ENCODE results near the gene ARRDC5. TPM values are rescaled to one million over a fixed set of nuclear protein-coding genes. Genes with fewer than 3 reads are reported as not detected.
A peak's percentile ranks its signal among the peaks of the same experiment; 100 is the strongest.

The ARRDC5 gene
- total RNA-seq, 1 donor: 0.36 TPM

DNA sequence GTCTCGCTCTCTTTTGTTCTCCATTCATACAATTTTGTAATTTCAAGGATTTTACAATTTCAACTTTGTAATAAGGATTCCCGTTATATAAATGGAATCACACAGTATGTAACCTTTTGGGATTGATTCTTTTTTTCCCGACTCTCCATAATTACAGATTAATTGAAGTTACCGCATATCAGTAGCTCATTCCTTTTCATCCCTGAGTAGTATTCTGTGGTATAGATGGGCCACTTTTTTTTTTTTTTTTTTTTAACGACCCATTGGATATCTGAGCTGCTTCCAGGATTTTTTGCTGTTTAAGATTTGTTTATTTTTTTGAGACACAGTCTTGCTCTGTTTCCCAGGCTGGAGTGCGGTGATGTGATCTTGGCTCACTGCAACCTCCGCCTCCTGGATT is 34.4 kb upstream of the ARRDC5 start:
- peak; percentile 15 for DNase-seq (ENCODE audit: insufficient read length, low spot score, missing footprints)
- TF ChIP-seq, protein P1, sequence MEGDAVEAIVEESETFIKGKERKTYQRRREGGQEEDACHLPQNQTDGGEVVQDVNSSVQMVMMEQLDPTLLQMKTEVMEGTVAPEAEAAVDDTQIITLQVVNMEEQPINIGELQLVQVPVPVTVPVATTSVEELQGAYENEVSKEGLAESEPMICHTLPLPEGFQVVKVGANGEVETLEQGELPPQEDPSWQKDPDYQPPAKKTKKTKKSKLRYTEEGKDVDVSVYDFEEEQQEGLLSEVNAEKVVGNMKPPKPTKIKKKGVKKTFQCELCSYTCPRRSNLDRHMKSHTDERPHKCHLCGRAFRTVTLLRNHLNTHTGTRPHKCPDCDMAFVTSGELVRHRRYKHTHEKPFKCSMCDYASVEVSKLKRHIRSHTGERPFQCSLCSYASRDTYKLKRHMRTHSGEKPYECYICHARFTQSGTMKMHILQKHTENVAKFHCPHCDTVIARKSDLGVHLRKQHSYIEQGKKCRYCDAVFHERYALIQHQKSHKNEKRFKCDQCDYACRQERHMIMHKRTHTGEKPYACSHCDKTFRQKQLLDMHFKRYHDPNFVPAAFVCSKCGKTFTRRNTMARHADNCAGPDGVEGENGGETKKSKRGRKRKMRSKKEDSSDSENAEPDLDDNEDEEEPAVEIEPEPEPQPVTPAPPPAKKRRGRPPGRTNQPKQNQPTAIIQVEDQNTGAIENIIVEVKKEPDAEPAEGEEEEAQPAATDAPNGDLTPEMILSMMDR (IDR thresholded peaks at IDR 0.05; ENCODE audit: extremely low read depth, low read depth, low read length): no peak
- Histone ChIP-seq H2AFZ (ENCODE audit: low read length) (no peak overlapping the region), H3K36me3 (ENCODE audit: insufficient read depth, low read length) (peaks cover 27% of the 10 kb centered on the region), H3K27me3 (ENCODE audit: insufficient read depth, low read length) (no peaks in the 10 kb centered on the region), H4K20me1 (ENCODE audit: insufficient read depth, low read length) (peaks cover 5% of the 10 kb centered on the region), H3K79me2 (ENCODE audit: insufficient read depth, low read length) (peaks cover 42% of the 10 kb centered on the region), H3K9me3 (ENCODE audit: low read depth, low read length) (no peaks in the 10 kb centered on the region), H3K4me1 (ENCODE audit: insufficient read depth, low read length) (no peaks in the 10 kb centered on the region), H3K4me3 (ENCODE audit: insufficient read depth, low read length) (no peak overlapping the region), H3K4me2 (ENCODE audit: insufficient read depth, low read length) (no peak overlapping the region), H3K27ac (ENCODE audit: low read depth, low read length) (no peak overlapping the region)

DNA sequence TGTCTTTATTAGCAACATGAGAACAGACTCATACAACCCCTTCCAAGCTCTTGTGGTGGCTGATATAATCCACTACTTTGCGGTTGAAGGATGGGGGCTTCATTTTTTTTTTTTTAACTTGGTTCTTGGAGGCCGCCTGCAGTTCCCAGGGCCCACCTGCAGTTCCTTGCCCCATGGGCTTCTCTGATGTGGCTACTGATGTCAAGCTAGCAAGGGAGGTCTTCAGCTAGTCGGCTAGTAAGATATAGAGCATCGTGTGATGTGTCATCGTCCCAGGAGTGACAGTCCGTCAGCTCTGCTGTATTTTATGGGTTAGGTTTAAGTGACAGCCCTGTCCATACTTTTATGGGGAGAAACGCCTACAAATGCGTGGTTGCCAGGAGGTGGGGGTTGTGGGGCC is 32.7 kb upstream of the ARRDC5 start:
- Histone ChIP-seq H3K9me3 (ENCODE audit: low read depth, low read length) (no peaks in the 10 kb centered on the region), H3K79me2 (ENCODE audit: insufficient read depth, low read length) (peaks cover 46% of the 10 kb centered on the region), H3K27ac (ENCODE audit: low read depth, low read length) (no peak overlapping the region), H3K27me3 (ENCODE audit: insufficient read depth, low read length) (no peaks in the 10 kb centered on the region), H3K4me3 (ENCODE audit: insufficient read depth, low read length) (no peak overlapping the region), H3K36me3 (ENCODE audit: insufficient read depth, low read length) (peaks cover 40% of the 10 kb centered on the region), H2AFZ (ENCODE audit: low read length) (no peak overlapping the region), H4K20me1 (ENCODE audit: insufficient read depth, low read length) (peaks cover 5% of the 10 kb centered on the region), H3K4me1 (ENCODE audit: insufficient read depth, low read length) (no peaks in the 10 kb centered on the region), H3K4me2 (ENCODE audit: insufficient read depth, low read length) (no peak overlapping the region)
- TF ChIP-seq, protein P1 (IDR thresholded peaks at IDR 0.05; ENCODE audit: extremely low read depth, low read depth, low read length): no peak
- peak; percentile 10 for DNase-seq (ENCODE audit: insufficient read length, low spot score, missing footprints)

DNA sequence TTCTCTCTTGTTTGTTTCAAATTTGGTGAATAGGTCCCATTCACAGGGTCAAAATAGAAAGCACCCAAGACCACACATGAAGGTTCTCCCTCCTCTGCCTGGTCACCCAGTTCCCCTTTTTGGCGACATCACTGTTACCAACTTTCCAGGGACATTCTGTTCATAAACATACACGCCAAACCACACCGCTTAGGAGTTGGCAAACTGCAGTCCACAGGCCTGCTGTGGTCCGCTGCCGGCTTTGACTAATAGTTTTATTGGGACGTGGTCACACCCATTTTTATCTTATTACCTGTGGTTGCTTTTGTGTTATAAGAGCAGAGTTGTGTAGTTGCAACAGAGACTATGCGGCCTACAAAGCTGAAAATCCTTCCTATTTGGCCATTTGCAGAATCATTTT is 30.8 kb upstream of the ARRDC5 start:
- no peak overlapping the region for H3K4me2 ChIP-seq (ENCODE audit: insufficient read depth, low read length)
- peaks cover 5% of the 10 kb centered on the region for H4K20me1 ChIP-seq (ENCODE audit: insufficient read depth, low read length)
- no peaks in the 10 kb centered on the region for H3K27me3 ChIP-seq (ENCODE audit: insufficient read depth, low read length)
- H3K4me3 ChIP-seq (ENCODE audit: insufficient read depth, low read length): no peak overlapping the region
- peaks cover 8% of the 10 kb centered on the region for H3K4me1 ChIP-seq (ENCODE audit: insufficient read depth, low read length)
- no peak overlapping the region for H3K27ac ChIP-seq (ENCODE audit: low read depth, low read length)
- peak; percentile 84 for DNase-seq (ENCODE audit: insufficient read length, low spot score, missing footprints)
- H2AFZ ChIP-seq (ENCODE audit: low read length): no peak overlapping the region
- peaks cover 53% of the 10 kb centered on the region for H3K79me2 ChIP-seq (ENCODE audit: insufficient read depth, low read length)
- TF ChIP-seq, protein P1 (IDR thresholded peaks at IDR 0.05; ENCODE audit: extremely low read depth, low read depth, low read length): no peak
- peaks cover 43% of the 10 kb centered on the region for H3K36me3 ChIP-seq (ENCODE audit: insufficient read depth, low read length)
- no peaks in the 10 kb centered on the region for H3K9me3 ChIP-seq (ENCODE audit: low read depth, low read length)

DNA sequence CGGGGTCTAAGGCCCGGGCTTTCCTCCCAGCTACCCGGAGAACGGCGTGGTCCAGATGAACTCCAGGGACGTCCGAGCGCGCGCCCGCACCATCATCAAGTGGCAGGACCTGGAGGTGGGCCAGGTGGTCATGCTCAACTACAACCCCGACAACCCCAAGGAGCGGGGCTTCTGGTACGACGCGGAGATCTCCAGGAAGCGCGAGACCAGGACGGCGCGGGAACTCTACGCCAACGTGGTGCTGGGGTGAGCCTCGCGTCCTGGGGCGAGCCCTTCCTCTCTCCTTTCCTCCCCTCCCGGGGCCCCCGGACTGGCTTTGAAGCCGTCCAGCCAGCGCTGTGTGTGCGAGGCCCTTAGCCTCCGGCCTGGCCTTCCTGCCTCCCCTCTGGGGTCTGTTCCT is 30.0 kb upstream of the ARRDC5 start:
- Histone ChIP-seq H3K79me2 (ENCODE audit: insufficient read depth, low read length) (peaks cover 55% of the 10 kb centered on the region), H4K20me1 (ENCODE audit: insufficient read depth, low read length) (peaks cover 5% of the 10 kb centered on the region), H3K4me1 (ENCODE audit: insufficient read depth, low read length) (peaks cover 10% of the 10 kb centered on the region), H3K4me2 (ENCODE audit: insufficient read depth, low read length) (no peak overlapping the region), H3K9me3 (ENCODE audit: low read depth, low read length) (no peaks in the 10 kb centered on the region), H3K4me3 (ENCODE audit: insufficient read depth, low read length) (no peak overlapping the region), H3K27ac (ENCODE audit: low read depth, low read length) (no peak overlapping the region), H2AFZ (ENCODE audit: low read length) (no peak overlapping the region), H3K36me3 (ENCODE audit: insufficient read depth, low read length) (peaks cover 43% of the 10 kb centered on the region), H3K27me3 (ENCODE audit: insufficient read depth, low read length) (no peaks in the 10 kb centered on the region)
- TF ChIP-seq, protein P1 (IDR thresholded peaks at IDR 0.05; ENCODE audit: extremely low read depth, low read depth, low read length): no peak
- peak; percentile 58 for DNase-seq (ENCODE audit: insufficient read length, low spot score, missing footprints)

Measured in osteoblast (primary cell).